Esophagus muscularis mucosa (tissue), 4 donors: Measurements from ENCODE around the gene DSG3.

Source experiments
- EP300 ChIP-seq: sonication (generic); formaldehyde crosslinking; IDR thresholded peaks from one replicate; pipeline ENCODE4 v1.6.1; 2017; ENCODE audit warnings: antibody characterized with exemption
- POLR2A ChIP-seq: fragments of 450-650 bp; IDR thresholded peaks from one replicate; pipeline ENCODE4 v1.6.1; 2017; ENCODE audit warnings: antibody characterized with exemption, moderate library complexity, mild to moderate bottlenecking, low read depth
- POLR2AphosphoS5 ChIP-seq, 2 donors: sonication (generic); formaldehyde crosslinking; IDR thresholded peaks; one replicate each; pipeline ENCODE4 v1.6.1; 2017; ENCODE audit warnings: antibody characterized with exemption in 2 of 2
- TF ChIP-seq, protein P1 (sequence below), 3 experiments: fragments of 200-600 bp in 2 of 3; fragments of 450-650 bp in 1 of 3; sonication (generic) in 2 of 3; IDR thresholded peaks; one replicate each; pipeline ENCODE4 v1.5.1; 2017 to 2019; ENCODE audit warnings: antibody characterized with exemption in 3 of 3, mild to moderate bottlenecking in 2 of 3, moderate library complexity in 1 of 3

GRCh38 chr18:31508781-31509180 is 61.2 kb downstream of the DSG3 start:
- TF ChIP-seq, protein P1, sequence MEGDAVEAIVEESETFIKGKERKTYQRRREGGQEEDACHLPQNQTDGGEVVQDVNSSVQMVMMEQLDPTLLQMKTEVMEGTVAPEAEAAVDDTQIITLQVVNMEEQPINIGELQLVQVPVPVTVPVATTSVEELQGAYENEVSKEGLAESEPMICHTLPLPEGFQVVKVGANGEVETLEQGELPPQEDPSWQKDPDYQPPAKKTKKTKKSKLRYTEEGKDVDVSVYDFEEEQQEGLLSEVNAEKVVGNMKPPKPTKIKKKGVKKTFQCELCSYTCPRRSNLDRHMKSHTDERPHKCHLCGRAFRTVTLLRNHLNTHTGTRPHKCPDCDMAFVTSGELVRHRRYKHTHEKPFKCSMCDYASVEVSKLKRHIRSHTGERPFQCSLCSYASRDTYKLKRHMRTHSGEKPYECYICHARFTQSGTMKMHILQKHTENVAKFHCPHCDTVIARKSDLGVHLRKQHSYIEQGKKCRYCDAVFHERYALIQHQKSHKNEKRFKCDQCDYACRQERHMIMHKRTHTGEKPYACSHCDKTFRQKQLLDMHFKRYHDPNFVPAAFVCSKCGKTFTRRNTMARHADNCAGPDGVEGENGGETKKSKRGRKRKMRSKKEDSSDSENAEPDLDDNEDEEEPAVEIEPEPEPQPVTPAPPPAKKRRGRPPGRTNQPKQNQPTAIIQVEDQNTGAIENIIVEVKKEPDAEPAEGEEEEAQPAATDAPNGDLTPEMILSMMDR (IDR thresholded peaks at IDR 0.05), result no peak
- TF ChIP-seq POLR2AphosphoS5 (IDR thresholded peaks at IDR 0.05) (no peak), POLR2A (no peak), EP300 (no peak)
